Activated naive CD4-positive, alpha-beta T cell treated with anti-CD3 and anti-CD28 coated beads for 36 hours (primary cell): Measurements from ENCODE around the gene EGR2. TPM values are rescaled to one million over a fixed set of nuclear protein-coding genes. Genes with fewer than 3 reads are reported as not detected.

Experiments
- CTCF ChIA-PET: fragments of 350-600 bp; sonication (Branson Sonifier 250); formaldehyde crosslinking; loops from one replicate; lab custom pipeline; 2021; ENCODE audit warnings: antibody characterized with exemption; lab: Charles Lee
- DNase-seq: peaks from one replicate; pipeline ENCODE4 v3.0.0-alpha.2; 2020
- H3K27ac Mint-ChIP-seq: one replicate; pipeline ENCODE4 v1.8.0; 2021; ENCODE audit warnings: mild to moderate bottlenecking, mixed read lengths
- H3K27me3 Mint-ChIP-seq: one replicate; pipeline ENCODE4 v1.8.0; 2021; ENCODE audit warnings: low read depth, mixed read lengths
- H3K36me3 Mint-ChIP-seq: one replicate; pipeline ENCODE4 v1.8.0; 2021; ENCODE audit warnings: low read depth, mixed read lengths
- H3K4me1 Mint-ChIP-seq: one replicate; pipeline ENCODE4 v1.8.0; 2021; ENCODE audit warnings: low read depth, mixed read lengths
- H3K4me3 Mint-ChIP-seq: one replicate; pipeline ENCODE4 v1.8.0; 2021; ENCODE audit warnings: mild to moderate bottlenecking, moderate library complexity, mixed read lengths
- H3K9me3 Mint-ChIP-seq: one replicate; pipeline ENCODE4 v1.8.0; 2021; ENCODE audit warnings: mixed read lengths
- intact Hi-C: fragments of 100-400 bp; cut with micrococcal nuclease; formaldehyde crosslinking; loops from one replicate; pipeline ENCODE4 v1.15.1; 2023
- total RNA-seq, 2 experiments: library from RNA; stranded (reverse); gene quantifications; one replicate each; pipeline ENCODE4 v1.2.3, GENCODE V29; 2021

EGR2 gene
- total RNA-seq, 2 experiments from 2014 or later: 18.5 to 21.4 TPM

GRCh38 chr10:62763155-62763554 is 53.0 kb downstream of the EGR2 start:
- Mint-ChIP-seq H3K27me3 (no peaks in the 10 kb centered on the region), H3K36me3 (no peaks in the 10 kb centered on the region), H3K4me1 (peaks cover 11% of the 10 kb centered on the region), H3K9me3 (no peaks in the 10 kb centered on the region), H3K4me3 (no peak overlapping the region), H3K27ac (no peak overlapping the region)
- intact Hi-C loops: no loop called here
- DNase-seq: no peak
- CTCF ChIA-PET: no interaction called here

Other genes with a start within 250 kb of the EGR2 start
- gene ADO, start 11.6 kb downstream of the EGR2 start, total RNA-seq: 10 to 100 TPM; 24.9 to 26.2 TPM